GM19455 (cell line): ENCODE data around the gene PARD3.
"Not testable (repeated sequence)": the region's sequence is repeated elsewhere in the genome, so short reads cannot be mapped to it uniquely, and the experiment has no call there.

Experiments
- ATAC-seq: cut with Tn5 transposase; IDR thresholded peaks from one replicate; pipeline ENCODE4 v1.9.1; 2021; ENCODE audit not compliant: unreplicated experiment

PARD3 gene

DNA sequence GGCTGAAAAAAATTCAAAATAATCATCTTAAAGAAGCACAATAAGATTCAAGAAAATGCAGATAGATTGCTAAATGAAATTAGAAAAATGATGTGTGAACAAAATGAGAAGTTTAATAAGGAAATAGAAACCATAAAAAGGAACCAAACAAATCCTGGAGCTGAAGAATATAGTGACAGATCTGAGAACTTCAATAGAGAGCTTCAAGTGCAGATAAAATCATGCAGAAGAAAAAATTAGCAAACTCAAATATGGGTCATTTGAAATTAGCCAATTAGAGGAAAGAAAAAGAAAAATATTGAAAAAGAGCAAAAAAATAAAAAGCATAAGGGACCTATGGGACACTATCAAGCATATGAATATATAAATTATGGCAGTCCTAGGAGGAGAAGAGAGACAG lies 720.1 kb downstream of the PARD3 start:
- ATAC-seq = no peak

GRCh38 chr10:34094146-34094696 lies 720.9 kb downstream of the PARD3 start:
- ATAC-seq = no peak

DNA sequence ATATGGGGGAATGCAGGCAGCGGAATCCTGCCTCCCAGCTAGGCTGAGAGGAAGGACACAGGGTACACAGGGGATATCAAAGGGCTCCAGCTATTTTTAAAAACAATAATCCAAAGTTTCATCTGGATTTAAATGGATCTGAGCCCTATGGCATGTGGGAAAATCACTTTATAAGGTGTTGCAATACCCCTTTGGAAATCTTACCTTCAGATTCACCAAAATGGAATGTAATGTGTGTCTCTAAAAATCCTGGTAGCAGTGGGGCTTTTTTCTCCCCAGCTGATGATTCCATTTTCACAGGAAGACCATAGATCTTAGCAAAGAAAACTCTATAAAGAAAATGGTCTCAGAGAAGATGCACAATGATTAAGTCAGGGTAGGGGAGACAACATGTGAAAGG lies 722.2 kb downstream of the PARD3 start:
- ATAC-seq = no peak

DNA sequence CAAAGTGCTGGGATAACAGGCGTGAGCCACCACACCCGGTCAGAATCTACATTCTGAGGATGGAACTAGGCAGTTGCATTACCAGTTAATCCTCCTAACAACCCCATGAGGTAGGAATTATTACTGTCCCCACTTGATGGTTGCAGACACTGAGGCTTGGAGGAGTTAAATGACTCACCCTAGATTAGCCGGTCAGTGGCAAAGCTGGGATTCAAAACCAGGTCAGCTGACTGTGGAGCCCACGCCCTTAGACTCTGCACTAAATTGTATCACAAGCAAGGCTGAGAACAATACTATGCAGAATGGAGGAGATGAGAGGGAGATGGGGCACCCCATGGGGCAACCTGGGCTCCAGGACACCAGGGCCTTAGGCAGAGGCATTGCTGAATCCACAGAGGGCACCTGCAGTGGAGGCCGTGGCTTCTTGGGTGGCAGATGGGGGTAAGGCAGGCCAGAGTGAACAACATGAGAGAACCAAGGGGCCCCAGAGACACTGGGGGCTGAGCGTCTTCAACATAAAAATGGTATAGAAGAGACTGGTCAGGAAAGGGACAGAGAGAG lies 723.4 kb downstream of the PARD3 start:
- ATAC-seq = no peak

DNA sequence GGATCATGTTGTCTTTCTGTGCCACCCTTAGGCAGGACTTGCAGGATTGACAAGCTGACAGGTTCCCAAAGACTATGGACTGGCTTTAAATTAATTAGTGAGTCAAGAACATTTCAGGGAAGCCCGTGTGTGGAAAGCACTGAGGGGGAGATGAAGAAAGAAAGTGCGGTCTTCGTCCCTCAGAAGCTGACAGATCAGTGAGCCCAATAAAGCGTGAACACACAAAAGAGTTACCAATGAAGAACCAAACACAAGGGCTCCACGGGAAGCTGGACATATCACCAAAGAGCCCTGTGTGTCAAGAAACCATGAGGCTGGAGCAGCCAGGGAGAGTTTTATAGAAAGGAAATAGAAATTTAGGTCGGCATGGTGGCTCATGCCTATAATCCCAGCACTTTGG lies 725.8 kb downstream of the PARD3 start:
- ATAC-seq = no peak

DNA sequence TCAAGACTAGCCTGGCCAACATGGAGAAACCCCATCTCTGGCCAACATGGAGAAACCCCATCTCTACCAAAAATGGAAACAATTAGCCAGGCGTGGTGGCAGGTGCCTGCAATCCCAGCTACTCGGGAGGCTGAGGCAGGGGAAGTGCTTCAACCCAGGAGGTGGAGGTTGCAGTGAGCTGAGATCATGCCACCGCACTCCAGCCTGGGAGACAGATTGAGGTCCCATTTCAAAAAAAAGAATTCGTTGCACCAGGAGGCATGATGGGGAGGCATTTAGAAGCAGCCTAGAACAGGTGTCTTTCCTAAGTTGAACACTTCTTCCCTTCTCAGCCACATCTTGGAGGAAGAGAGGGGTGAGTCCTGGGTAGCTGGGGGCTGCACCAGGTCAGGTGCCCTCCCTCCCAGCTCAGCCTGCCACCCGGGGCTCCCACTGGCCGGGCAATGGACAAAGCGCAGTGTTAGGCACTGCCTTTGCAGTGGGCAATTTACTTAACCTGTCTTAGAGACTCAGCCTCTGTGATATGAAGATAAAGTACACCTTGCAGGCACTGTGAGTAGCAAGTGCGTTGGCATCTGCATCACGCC lies 726.8 kb downstream of the PARD3 start:
- no peak for ATAC-seq

- ATAC-seq = no peak
Measured at GRCh38 chr10:34087095-34087418, 728.0 kb downstream of the PARD3 start.

- ATAC-seq = no peak
Measured at GRCh38 chr10:34083567-34083966, 731.5 kb downstream of the PARD3 start.

- ATAC-seq = no peak
Measured at GRCh38 chr10:34081948-34082347, 733.1 kb downstream of the PARD3 start.

DNA sequence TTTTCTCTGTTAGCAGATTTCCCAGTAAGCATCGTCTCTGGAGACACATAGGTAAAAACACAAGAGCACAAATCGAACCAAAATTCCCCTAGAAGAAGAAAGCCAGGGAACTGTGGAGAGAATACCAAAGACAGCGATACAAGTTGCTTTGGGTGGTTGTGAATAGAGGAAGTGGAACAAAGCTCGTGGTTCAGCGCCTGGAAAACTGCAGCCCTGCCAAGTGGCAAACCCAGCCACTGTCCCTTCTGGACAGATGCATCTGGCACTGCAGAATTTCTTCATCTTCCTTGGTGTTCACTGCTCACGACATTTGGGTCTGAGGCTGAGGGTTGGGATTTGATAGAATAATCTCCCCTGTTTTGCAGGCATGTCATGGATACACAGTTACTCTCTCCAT lies 733.8 kb downstream of the PARD3 start:
- no peak for ATAC-seq

DNA sequence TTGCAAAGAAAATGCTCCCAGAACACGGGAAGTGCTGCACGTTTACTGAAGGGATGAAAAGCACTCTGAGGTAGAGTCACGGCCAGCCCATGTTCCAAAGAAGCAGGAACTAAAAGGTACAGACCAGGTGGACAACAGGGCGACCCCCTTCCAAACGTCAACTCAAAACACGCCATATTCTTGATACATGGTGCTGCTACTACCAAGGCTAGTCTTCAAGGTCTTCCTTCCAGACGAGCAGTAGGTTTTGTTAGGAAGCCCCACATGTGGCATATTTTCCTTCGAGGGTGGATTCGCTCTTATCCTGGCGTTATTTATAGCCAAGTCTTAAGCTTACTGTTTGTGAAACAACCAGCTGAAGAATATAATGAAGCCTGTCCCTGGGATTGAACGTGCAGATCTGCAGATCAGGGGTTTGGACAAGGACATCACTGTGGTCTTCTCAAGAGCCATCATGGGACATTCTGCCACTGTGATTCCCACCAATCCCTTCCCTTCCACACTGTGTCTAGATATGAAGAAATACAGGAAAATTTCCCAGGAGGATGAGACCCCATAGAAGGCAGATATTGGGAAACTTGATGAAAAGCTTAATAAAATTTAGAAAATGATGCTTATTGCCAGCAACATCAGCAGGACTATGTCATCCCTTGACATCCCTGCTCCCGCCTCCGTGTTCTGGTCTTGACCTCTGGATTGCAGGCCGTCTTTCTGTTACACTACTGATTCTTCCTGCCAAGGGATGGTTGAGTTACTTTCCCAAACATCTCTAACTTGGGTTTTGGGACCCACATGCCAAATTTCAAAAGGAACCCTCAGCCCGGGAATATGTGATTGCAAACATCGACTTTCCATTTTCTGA lies 734.4 kb downstream of the PARD3 start:
- ATAC-seq = no peak

DNA sequence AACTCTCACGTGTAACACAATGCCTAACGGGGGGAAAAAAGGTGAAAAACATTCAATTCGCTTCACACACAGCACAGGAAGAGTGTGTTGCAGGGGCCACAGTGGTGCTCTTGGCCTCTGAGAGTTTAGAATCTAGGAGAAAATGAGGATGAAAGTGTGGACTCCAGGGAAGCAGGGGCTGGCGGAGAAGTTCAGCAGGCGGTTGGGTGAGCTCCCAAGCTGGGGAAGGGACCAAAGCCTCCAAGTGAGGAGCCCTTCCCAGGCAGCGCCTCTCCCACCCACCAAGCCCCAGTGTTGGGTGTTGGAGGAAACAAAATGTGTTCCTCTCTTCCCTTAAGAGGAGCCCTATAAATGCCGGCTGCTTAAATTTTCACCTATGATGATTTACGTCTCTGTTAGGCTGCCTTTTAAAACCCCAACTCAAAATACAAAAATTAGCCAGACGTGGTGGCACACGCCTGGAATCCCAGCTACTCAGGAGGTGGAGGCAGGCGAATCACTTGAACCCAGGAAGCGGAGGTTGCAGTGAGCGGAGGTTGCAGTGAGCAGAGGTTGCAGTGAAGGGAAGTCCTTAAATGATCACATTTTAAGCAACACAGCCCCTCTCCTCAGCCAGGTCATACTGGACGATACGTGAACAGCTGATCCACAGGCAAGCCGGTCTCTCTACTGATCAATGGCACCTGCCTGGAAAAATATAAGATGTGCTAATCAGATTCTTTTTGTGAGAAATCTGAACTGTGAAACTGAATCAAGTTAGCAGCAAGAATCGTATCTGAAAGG lies 735.2 kb downstream of the PARD3 start:
- no peak for ATAC-seq

DNA sequence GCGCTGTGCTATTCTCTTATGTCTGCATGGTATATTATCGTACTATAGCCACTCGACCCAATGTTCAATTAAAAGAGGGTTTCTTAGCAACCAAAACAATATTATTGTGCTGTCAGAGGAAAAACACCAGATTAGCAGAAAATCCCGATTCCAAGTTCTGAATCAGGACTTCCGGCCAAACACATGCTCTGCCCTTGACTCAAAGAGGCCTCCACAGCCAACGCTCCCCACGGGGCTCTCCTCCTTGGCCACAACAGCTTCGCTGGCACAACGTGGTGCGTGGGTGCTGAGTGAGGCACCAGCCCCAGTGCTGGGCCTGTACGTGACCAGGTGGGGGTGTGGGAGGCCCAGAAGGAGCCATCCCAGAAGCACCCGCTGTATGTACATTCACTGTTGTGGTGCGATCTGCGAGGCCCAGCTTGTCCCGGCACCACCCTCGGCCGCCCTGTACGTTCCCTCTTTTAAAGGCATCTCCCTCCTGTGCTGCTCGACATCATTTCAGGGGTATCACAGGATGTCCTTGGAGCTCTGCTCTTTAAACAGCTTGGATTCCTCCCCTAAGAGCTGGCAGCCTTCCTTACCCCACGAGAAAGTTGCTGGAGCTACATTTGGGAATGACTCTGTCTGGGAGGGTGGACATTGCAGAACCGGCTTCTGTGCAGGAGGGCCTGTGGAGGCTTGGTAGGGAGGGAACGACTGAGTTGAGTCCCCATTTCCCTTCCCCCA lies 736.2 kb downstream of the PARD3 start:
- no peak for ATAC-seq

GRCh38 chr10:34078017-34078744 lies 736.9 kb downstream of the PARD3 start:
- no peak for ATAC-seq

- no peak for ATAC-seq
Measured at GRCh38 chr10:34076443-34076842, 738.7 kb downstream of the PARD3 start.

- no peak for ATAC-seq
Measured at GRCh38 chr10:34075254-34075926, 739.7 kb downstream of the PARD3 start.

DNA sequence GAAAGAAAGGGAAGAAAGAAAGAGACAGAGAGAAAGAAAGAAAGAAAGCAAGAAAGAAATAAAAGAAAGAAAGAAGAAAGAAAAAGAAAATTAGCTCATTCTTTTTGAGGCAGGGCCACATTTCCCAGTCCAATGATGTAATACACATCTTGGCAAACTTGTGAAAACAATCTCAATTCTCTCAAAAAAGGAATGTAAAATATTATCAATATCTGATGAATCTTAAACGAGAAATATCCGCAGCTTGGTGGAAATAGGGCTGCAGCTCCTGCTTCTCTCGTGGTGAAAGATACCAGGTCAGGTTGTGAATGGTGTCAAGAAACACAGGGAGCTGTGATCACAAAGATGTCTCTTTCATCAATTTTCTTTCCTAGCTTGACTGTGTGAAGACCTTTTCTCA lies 741.0 kb downstream of the PARD3 start:
- no peak for ATAC-seq

DNA sequence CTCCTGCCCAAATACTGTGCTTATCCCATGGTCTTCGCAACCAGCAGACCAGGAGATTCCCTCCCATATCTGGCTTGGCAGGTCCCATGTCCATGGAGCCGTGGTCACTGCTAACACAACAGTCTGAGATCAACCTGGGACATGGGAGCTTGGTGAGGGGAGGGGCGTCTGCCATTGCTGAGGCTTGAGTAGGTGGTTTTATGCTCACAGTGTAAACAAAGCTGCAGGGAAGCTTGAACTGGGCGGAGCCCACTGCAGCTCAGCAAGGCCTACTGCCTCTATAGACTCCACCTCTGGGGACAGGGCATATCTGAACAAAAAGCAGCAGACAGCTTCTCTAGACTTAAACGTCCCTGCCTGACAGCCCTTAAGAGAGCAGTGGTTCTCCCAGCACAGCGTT lies 747.4 kb downstream of the PARD3 start:
- not testable (repeated sequence) for ATAC-seq

GRCh38 chr10:34063592-34063991 lies 751.5 kb downstream of the PARD3 start:
- ATAC-seq = no peak

- no peak for ATAC-seq
Measured at GRCh38 chr10:34061841-34062240, 753.3 kb downstream of the PARD3 start.
